AG10803 (cell line): Measurements from ENCODE around the gene CTNNB1.

ENCODE experiments used
- DNase-seq: peaks from one replicate; pipeline ENCODE4 v3.0.0; 2010; ENCODE audit warnings: low read depth
- H3K4me3 ChIP-seq: 2 replicates; pipeline ENCODE4 v1.5.1; 2011; ENCODE audit warnings: mild to moderate bottlenecking, low read length, control low read depth
- TF ChIP-seq, protein P1 (sequence below): conservative IDR thresholded peaks from 2 replicates; pipeline ENCODE4 v1.5.1; 2011; ENCODE audit warnings: mild to moderate bottlenecking, low read length, control low read depth, inconsistent platforms

The CTNNB1 gene

DNA sequence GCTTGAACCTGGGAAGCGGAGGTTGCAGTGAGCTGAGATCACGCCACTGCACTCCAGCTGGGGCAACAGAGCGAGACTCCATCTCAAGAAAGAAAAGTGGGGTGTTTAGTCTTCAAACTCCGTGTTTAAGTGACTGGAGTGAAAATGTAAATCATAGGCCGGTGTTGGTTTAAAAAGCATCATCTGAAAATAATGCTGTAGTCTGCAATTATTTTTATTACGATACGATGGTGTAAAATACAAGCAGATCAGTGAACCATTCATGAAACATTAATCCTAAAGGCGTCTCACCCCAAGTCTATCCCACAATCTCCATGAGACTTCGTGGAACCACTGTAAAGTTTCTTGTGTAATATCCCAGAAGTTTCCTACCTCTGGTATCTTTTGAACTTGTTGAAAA is 6.3 kb downstream of the CTNNB1 start:
- TF ChIP-seq, protein P1, sequence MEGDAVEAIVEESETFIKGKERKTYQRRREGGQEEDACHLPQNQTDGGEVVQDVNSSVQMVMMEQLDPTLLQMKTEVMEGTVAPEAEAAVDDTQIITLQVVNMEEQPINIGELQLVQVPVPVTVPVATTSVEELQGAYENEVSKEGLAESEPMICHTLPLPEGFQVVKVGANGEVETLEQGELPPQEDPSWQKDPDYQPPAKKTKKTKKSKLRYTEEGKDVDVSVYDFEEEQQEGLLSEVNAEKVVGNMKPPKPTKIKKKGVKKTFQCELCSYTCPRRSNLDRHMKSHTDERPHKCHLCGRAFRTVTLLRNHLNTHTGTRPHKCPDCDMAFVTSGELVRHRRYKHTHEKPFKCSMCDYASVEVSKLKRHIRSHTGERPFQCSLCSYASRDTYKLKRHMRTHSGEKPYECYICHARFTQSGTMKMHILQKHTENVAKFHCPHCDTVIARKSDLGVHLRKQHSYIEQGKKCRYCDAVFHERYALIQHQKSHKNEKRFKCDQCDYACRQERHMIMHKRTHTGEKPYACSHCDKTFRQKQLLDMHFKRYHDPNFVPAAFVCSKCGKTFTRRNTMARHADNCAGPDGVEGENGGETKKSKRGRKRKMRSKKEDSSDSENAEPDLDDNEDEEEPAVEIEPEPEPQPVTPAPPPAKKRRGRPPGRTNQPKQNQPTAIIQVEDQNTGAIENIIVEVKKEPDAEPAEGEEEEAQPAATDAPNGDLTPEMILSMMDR = no peak
- no peak overlapping the region for H3K4me3 ChIP-seq
- DNase-seq = no peak

GRCh38 chr3:41207355-41207754 is 8.1 kb downstream of the CTNNB1 start:
- no peak for DNase-seq
- H3K4me3 ChIP-seq = no peak overlapping the region
- TF ChIP-seq, protein P1 = no peak

- TF ChIP-seq, protein P1 = no peak
- DNase-seq = no peak
- H3K4me3 ChIP-seq = no peak overlapping the region
Measured at GRCh38 chr3:41208507-41209220, 9.4 kb downstream of the CTNNB1 start.

DNA sequence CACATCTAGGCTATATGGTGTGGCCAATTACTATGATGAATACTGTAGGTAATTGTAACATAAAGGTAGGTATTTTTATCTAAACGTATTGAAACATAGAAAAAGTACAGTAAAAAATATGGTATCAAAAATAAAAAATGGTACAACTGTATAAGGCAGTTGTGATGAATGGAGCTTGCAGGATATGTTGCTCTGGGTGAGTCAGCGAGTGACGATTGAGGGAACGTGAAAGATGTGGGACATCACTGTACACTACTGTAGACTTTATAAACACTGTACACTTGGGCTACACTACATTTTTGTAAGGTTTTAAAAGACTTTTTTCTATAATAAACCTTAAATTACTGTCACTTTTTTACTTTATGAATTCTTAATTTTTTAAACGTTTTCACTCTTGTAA is 10.3 kb downstream of the CTNNB1 start:
- TF ChIP-seq, protein P1 = no peak
- H3K4me3 ChIP-seq = no peak overlapping the region
- no peak for DNase-seq

DNA sequence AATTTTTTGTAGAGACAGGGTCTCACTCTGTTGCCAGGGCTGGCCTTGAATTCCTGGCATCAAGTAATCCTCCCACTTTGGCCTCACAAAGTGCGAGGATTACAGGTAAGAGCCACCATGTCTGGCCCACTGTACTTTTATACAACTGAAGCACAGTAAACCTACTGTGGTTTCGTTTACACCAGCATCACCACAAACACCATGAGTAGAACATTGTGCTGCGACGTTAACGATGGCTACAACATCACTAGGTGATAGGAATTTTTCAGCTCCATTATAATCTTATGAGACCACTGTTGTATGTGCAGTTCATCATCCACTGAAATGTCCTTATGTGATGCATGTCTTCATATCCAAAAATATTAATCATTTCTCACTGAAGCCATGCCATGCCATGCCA is 11.7 kb downstream of the CTNNB1 start:
- no peak for DNase-seq
- H3K4me3 ChIP-seq = no peak overlapping the region
- TF ChIP-seq, protein P1 = no peak

- no peak overlapping the region for H3K4me3 ChIP-seq
- DNase-seq = no peak
- TF ChIP-seq, protein P1 = no peak
Measured at GRCh38 chr3:41212088-41212487, 12.8 kb downstream of the CTNNB1 start.

DNA sequence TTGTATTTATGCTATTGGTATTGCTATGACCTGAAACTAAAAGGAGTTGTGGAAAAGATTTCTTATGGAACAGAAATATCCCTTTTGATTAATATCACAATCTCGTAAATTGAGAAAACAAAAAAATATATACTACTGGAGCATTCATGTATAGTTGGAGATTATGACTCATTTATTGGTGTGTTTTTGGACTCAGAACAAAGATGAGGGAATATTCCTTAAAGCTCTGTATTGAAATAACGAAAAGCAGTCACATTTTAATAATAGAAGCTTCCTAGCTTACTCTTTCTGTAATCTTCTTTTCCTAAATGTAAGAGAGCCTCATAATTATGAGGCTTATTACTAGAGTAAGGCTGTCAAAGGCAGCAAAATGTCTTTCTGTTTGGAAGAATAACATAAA is 14.3 kb downstream of the CTNNB1 start:
- H3K4me3 ChIP-seq = no peak overlapping the region
- no peak for DNase-seq
- TF ChIP-seq, protein P1 = no peak
